Fibroblast of lung (primary cell): ENCODE data around the gene FKBP15. TPM values are rescaled to one million over a fixed set of nuclear protein-coding genes. Genes with fewer than 3 reads are reported as not detected.

Experiments used
- DNase-seq, 2 donors: peaks; one replicate each; pipeline versions ENCODE4 v3.0.0 to v3.0.0-alpha.2; 2010; ENCODE audit warnings: low read depth in 2 of 2
- H2AFZ ChIP-seq: 2 replicates; pipeline ENCODE4 v1.5.1; 2012; ENCODE audit warnings: low read length, control low read depth, inconsistent platforms
- H3K27ac ChIP-seq: 2 replicates; pipeline ENCODE4 v1.5.1; 2011; ENCODE audit warnings: low read length, control low read depth; ENCODE audit not compliant: insufficient read depth
- H3K27me3 ChIP-seq: 2 replicates; pipeline ENCODE4 v1.5.1; 2011; ENCODE audit warnings: mild to moderate bottlenecking, low read length; ENCODE audit not compliant: control insufficient read depth, insufficient read depth
- H3K36me3 ChIP-seq: 2 replicates; pipeline ENCODE4 v1.5.1; 2011; ENCODE audit warnings: low read length; ENCODE audit not compliant: control insufficient read depth, insufficient read depth
- H3K4me1 ChIP-seq: 2 replicates; pipeline ENCODE4 v1.5.1; 2011; ENCODE audit warnings: low read length; ENCODE audit not compliant: control insufficient read depth, insufficient read depth; ENCODE audit errors: extremely low read depth
- H3K4me2 ChIP-seq: 2 replicates; pipeline ENCODE4 v1.5.1; 2011; ENCODE audit warnings: low read length, control low read depth; ENCODE audit not compliant: insufficient read depth; ENCODE audit errors: extremely low read depth
- H3K4me3 ChIP-seq, 4 experiments: fragments of 200-600 bp in 1 of 4; sonication (generic) in 1 of 4; replicated peaks in 1 of 4; 2 replicates each; pipeline ENCODE4 v1.5.1; 2011 to 2016; ENCODE audit warnings: low read length in 4 of 4, low read depth in 3 of 4, mild to moderate bottlenecking in 3 of 4, control low read depth in 2 of 4, inconsistent platforms in 1 of 4, mixed read lengths in 1 of 4; ENCODE audit not compliant: insufficient read depth in 1 of 4; ENCODE audit errors: control extremely low read depth in 1 of 4
- H3K79me2 ChIP-seq: 2 replicates; pipeline ENCODE4 v1.5.1; 2012; ENCODE audit warnings: mild to moderate bottlenecking, low read length, inconsistent platforms; ENCODE audit not compliant: control insufficient read depth, insufficient read depth
- H3K9ac ChIP-seq: 2 replicates; pipeline ENCODE4 v1.5.1; 2011; ENCODE audit warnings: mild to moderate bottlenecking, low read length, control low read depth; ENCODE audit not compliant: insufficient read depth
- H3K9me3 ChIP-seq: 2 replicates; pipeline ENCODE4 v1.5.1; 2012; ENCODE audit warnings: low read depth, low read length; ENCODE audit not compliant: control insufficient read depth, insufficient read depth
- H4K20me1 ChIP-seq: 2 replicates; pipeline ENCODE4 v1.5.1; 2011; ENCODE audit warnings: low read length; ENCODE audit not compliant: control insufficient read depth, insufficient read depth; ENCODE audit errors: extremely low read depth
- CTCF ChIP-seq, 2 donors: IDR thresholded peaks in 1 of 2; conservative IDR thresholded peaks in 1 of 2; 1 replicate in 1 of 2; 2 replicates in 1 of 2; pipeline ENCODE4 v1.5.1; 2011 to 2012; ENCODE audit warnings: low read length in 2 of 2, control low read depth in 1 of 2, inconsistent platforms in 1 of 2, low read depth in 1 of 2, mild to moderate bottlenecking in 1 of 2
- EZH2 ChIP-seq: IDR thresholded peaks from 2 replicates; pipeline ENCODE4 v1.5.1; 2012; ENCODE audit warnings: low read length, control low read depth, mild to moderate bottlenecking; ENCODE audit errors: missing control alignments
- polyA plus RNA-seq, 2 donors: library from polyadenylated mRNA; depleted of rRNA in 1 of 2; stranded (reverse) in 1 of 2; unstranded in 1 of 2; fragments of >200 nt; gene quantifications; 2 replicates each; pipeline ENCODE4 v1.2.1, GENCODE V29; 2011 to 2012; ENCODE audit warnings: missing spikeins in 1 of 2
- total RNA-seq: library from RNA; depleted of rRNA; stranded (reverse); fragments of >200 nt; gene quantifications from 2 replicates; pipeline ENCODE4 v1.2.1, GENCODE V29; 2014

The FKBP15 gene
- total and polyA plus RNA-seq, 2 donors (not counting 1 experiment from before 2014, with no cell fraction given): 21.0 to 25.3 TPM

GRCh38 chr9:113160571-113160970 lies 60.5 kb downstream of the FKBP15 start:
- Histone ChIP-seq H3K4me1 (peaks cover 4% of the 10 kb centered on the region), H3K4me3 (no peak overlapping the region), H3K9ac (no peak overlapping the region), H2AFZ (no peak overlapping the region), H3K27me3 (no peaks in the 10 kb centered on the region), H3K27ac (no peak overlapping the region), H3K79me2 (no peaks in the 10 kb centered on the region), H3K9me3 (no peaks in the 10 kb centered on the region), H4K20me1 (no peaks in the 10 kb centered on the region), H3K4me2 (no peak overlapping the region), H3K36me3 (peaks cover 16% of the 10 kb centered on the region)
- DNase-seq: no peak
- no peak for TF ChIP-seq EZH2
- TF ChIP-seq CTCF (conservative IDR thresholded peaks at IDR 0.05 in 1 of 2, IDR thresholded peaks at IDR 0.05 in 1 of 2; ENCODE audit: low read depth in 1 of 2, low read length in 2 of 2): no peak

DNA sequence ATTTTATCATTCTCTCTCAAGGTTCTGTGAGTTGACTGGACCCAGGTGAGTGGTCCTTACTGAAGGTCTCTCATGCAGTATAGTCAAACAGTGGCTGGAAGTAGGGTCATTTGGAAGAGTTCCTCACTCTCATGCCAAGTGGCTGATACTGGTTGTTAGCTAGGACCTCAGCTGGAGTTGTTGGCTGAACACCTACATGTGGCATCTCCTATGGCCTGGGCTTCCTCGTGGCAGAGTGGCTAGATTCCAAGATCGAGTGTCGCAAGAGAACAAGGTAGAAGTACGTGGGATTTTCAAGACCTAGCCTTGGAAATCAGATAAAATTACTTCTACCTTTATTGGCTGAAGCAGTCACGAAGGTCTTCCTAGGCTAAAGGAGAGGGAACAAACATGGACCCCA lies 62.6 kb downstream of the FKBP15 start:
- no peaks in the 10 kb centered on the region for H4K20me1 ChIP-seq
- H2AFZ ChIP-seq: no peak overlapping the region
- no peak overlapping the region for H3K4me3 ChIP-seq
- peaks cover 16% of the 10 kb centered on the region for H3K36me3 ChIP-seq
- DNase-seq: no peak
- no peak overlapping the region for H3K9ac ChIP-seq
- H3K27ac ChIP-seq: no peak overlapping the region
- H3K9me3 ChIP-seq: no peaks in the 10 kb centered on the region
- no peak overlapping the region for H3K4me2 ChIP-seq
- no peaks in the 10 kb centered on the region for H3K79me2 ChIP-seq
- H3K27me3 ChIP-seq: no peaks in the 10 kb centered on the region
- no peaks in the 10 kb centered on the region for H3K4me1 ChIP-seq
- no peak for TF ChIP-seq CTCF (conservative IDR thresholded peaks at IDR 0.05 in 1 of 2, IDR thresholded peaks at IDR 0.05 in 1 of 2; ENCODE audit: low read depth in 1 of 2, low read length in 2 of 2)
- no peak for TF ChIP-seq EZH2

DNA sequence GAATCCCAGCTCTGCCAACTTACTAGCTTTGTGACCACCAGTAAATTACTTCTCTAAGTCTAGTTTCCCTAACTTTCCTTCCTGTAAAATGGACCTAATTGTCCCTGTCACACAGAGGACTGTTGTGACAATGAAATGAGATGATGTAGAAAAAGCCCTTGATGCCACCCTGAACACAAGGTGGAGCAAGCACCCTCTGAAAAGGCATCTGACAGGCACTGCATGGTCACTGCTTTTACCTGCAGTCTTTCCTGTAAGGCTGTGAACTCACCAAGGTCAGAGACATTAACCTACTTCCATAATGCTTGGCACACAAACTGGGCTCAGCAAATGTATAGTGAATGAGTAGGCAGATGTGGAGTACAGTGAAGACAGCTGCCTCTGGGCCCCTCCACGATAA lies 64.2 kb downstream of the FKBP15 start:
- Histone ChIP-seq H3K4me2 (no peak overlapping the region), H4K20me1 (no peaks in the 10 kb centered on the region), H3K4me3 (no peak overlapping the region), H3K27ac (no peak overlapping the region), H3K27me3 (no peaks in the 10 kb centered on the region), H3K9me3 (no peaks in the 10 kb centered on the region), H3K4me1 (peaks cover 5% of the 10 kb centered on the region), H2AFZ (no peak overlapping the region), H3K36me3 (peaks cover 7% of the 10 kb centered on the region), H3K79me2 (no peaks in the 10 kb centered on the region), H3K9ac (no peak overlapping the region)
- DNase-seq: no peak
- TF ChIP-seq EZH2: no peak
- no peak for TF ChIP-seq CTCF (conservative IDR thresholded peaks at IDR 0.05 in 1 of 2, IDR thresholded peaks at IDR 0.05 in 1 of 2; ENCODE audit: low read depth in 1 of 2, low read length in 2 of 2)
